C1 segment of cervical spinal cord (tissue), 14 donors: ENCODE measurements around the gene ZSWIM6.
A peak's percentile ranks its signal among the peaks of the same experiment; 100 is the strongest.

ENCODE experiments used
- DNase-seq, 14 donors: peaks; one replicate each; lab custom pipeline; 2025; lab: John Stamatoyannopoulos, UW

Gene ZSWIM6

GRCh38 chr5:61590473-61590872, 258.4 kb downstream of the ZSWIM6 start:
- DNase-seq: peak in 1 of 14 donors; percentile 49

GRCh38 chr5:61591859-61592258, 259.8 kb downstream of the ZSWIM6 start:
- no peak for DNase-seq

GRCh38 chr5:61595426-61595825, 263.4 kb downstream of the ZSWIM6 start:
- DNase-seq: no peak
